Epithelial cell of proximal tubule (primary cell): ENCODE data around the gene SLC36A1. TPM values are rescaled to one million over a fixed set of nuclear protein-coding genes. Genes with fewer than 3 reads are reported as not detected.
"Not testable (repeated sequence)": the region's sequence is repeated elsewhere in the genome, so short reads cannot be mapped to it uniquely, and the experiment has no call there.

Source experiments
- DNase-seq: peaks from one replicate; pipeline ENCODE4 v3.0.0-alpha.2; 2011; ENCODE audit warnings: low read depth
- H3K4me3 ChIP-seq: 2 replicates; pipeline ENCODE4 v1.5.1; 2011; ENCODE audit warnings: low read depth, mild to moderate bottlenecking, low read length
- total RNA-seq: library from RNA; depleted of rRNA; stranded (reverse); fragments of >200 nt; gene quantifications from 2 replicates; pipeline ENCODE4 v1.2.3, GENCODE V29; 2015
- TF ChIP-seq, protein P1 (sequence below): conservative IDR thresholded peaks from 2 replicates; pipeline ENCODE4 v1.5.1; 2012; ENCODE audit warnings: low read depth, mild to moderate bottlenecking, low read length

SLC36A1 gene
- total RNA-seq, 1 donor from 2014 or later: 2.4 TPM

DNA sequence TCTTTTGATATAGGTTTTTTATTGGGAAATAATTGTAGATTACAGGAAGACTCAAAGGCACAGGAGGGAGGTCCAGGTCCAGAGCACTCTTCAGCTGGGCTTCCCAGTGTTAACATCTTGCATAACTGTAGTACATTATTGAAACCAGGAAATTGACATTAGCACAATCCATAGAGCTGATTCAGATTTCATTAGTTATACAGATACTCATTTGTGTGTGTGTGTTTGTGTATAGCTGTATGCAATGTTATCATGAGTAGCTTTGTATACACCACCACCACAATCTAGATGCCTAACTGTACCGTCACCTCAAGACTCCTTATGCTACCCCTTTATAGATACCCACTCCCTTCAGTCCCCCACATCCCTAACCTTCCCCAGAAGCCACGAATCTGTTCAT, 47.9 kb downstream of the SLC36A1 start:
- H3K4me3 ChIP-seq: no peak overlapping the region
- DNase-seq: no peak
- TF ChIP-seq, protein P1, sequence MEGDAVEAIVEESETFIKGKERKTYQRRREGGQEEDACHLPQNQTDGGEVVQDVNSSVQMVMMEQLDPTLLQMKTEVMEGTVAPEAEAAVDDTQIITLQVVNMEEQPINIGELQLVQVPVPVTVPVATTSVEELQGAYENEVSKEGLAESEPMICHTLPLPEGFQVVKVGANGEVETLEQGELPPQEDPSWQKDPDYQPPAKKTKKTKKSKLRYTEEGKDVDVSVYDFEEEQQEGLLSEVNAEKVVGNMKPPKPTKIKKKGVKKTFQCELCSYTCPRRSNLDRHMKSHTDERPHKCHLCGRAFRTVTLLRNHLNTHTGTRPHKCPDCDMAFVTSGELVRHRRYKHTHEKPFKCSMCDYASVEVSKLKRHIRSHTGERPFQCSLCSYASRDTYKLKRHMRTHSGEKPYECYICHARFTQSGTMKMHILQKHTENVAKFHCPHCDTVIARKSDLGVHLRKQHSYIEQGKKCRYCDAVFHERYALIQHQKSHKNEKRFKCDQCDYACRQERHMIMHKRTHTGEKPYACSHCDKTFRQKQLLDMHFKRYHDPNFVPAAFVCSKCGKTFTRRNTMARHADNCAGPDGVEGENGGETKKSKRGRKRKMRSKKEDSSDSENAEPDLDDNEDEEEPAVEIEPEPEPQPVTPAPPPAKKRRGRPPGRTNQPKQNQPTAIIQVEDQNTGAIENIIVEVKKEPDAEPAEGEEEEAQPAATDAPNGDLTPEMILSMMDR: no peak

DNA sequence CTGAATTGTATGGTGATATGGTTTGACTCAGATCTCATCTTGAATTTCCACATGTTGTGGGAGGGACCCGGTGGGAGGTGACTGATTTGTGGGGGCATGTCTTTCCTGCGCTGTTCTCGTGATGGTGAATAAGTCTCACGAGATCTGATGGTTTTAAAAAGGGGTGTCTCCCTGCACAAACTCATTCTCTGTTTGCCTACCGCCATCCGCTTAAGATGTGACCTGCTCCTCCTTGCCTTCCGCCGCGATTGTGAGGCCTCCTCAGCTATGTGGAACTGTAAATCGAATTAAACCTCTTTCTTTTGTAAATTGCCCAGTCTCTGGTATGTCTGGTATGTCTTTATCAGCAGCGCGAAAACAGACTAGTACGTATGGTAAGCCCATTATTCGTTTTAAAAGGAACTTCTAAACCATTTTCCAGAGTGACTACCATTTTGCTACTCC, 48.7 kb downstream of the SLC36A1 start:
- no peak overlapping the region for H3K4me3 ChIP-seq
- TF ChIP-seq, protein P1: no peak
- DNase-seq: no peak

DNA sequence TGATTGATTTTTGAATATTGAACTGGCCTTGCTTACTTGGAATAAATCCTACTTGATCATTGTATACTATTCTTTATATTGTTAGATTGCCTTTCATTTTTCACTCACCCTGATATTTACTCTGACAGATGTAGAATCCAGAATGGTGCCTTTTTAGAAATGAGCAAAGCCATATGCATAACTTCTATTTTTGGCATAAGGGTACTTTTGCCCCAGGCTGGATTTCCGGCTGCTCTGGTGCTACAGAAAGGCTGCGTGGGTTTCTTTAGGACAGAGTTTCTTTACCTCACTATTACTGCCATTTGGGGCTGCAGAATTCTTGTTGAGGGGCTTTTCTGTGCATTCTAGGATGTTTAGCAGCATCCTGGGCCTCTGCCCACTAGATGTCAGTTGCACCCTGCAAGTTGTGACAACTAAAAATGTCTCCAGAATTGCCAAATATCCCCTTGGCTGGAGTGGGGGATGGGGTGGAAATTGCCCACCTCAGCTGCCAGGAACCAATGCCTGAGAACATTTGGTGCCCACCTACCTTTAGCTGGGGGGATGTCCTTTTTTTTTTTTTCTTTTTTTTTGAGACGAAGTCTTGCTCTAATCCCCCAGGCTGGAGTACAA, 50.1 kb downstream of the SLC36A1 start:
- TF ChIP-seq, protein P1: no peak
- no peak overlapping the region for H3K4me3 ChIP-seq
- no peak for DNase-seq

DNA sequence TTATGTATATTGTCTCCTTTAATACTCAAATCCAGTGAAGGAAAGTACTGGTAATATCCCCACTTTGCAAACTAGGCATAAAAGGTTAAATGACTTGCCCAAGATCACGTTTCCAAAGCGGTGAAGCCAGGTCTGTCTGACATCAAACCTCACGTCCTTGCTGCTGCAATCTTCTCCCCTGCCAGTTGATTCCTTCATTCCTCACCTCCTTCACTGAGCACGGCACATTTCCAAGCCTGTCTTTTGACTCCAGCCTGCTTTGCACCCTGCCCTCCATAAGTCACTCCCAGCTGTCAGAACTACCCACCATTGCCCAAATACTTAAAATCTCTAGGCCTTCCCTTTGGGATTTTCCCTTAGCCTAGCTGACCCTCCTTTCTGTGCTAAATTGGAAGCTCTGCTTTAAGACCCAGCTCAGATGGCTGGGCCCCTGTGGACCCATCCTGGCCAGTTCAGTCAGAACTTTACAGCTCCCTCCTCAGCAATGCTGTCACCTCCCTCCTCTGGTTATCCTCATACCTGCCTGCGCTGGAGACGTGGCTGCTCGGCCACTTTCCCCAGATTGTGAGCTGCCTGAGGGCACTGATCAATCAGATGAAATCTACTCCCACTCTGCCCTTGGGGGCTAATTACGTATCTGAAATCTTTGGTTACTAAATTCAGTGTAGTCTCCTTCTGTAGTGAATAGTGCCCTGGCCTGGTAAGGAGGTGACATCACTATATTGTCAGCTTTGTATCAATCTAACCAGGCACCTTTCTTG, 51.2 kb downstream of the SLC36A1 start:
- no peak for DNase-seq

DNA sequence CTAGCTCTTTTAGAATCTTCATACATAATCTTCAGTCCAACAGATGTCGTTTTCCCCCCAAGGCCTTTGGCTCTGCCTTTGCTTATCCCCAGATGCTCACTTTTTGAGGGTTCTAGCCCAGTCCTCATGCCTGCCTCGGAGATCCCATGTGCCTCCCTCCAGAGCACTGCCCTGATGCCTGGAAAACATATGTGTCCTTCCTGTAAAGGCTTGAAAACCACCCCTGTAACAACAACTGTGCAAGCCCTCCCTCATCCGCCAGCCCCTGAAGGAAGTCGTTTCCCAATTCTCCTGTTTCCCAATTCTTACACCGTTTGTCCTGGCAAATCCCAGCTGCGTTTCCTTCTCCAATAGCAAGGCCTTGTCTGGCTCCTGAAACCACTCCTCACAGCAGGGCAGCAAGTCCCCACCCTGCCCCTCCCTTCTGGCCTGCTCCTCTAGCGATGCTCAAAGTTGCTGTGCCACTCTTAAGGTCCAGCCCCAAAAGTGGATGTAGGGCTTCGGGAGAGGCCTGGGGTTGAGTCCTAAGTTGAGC, 52.2 kb downstream of the SLC36A1 start:
- DNase-seq: no peak
- TF ChIP-seq, protein P1: no peak
- H3K4me3 ChIP-seq: no peak overlapping the region

More for the DNA sequence above, 51.2 kb downstream of the SLC36A1 start:
- no peak overlapping the region for H3K4me3 ChIP-seq
- TF ChIP-seq, protein P1: no peak

DNA sequence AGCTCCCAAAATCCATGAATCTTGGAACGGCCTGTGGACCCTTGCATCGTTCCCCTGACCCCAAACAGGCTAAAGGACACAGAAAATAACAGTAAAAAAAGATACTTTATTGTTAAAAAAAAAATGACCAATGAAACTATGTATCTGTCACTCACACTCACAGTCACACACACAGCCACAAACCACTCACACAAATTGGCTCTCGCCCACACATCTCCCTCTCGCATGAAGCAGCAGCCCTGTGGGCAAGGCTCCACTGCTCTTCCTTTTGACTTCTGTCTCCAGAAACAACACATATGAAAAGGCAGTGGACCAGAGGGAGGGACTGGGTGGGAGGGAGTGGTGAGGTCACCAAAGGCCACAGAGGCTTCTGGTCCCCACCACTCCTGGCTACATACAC, 56.6 kb downstream of the SLC36A1 start:
- DNase-seq: no peak
- no peak overlapping the region for H3K4me3 ChIP-seq
- TF ChIP-seq, protein P1: no peak

DNA sequence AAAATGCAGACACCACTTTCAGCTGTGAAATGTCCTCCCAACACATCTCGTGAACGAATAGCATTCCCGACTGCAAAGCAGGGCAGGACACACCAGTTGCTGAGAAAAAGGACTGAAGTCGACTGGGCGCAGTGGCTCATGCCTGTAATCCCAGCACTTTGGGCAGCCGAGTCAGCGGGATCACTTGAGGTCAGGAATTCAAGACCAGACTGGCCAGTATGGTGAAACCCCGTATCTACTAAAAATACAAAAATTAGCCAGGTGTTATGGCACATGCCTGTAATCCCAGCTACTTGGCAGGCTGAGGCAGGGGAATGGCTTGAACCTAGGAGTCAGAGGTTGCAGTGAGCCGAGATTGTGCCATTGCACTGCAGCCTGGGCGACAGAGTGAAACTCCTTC, 60.9 kb downstream of the SLC36A1 start:
- H3K4me3 ChIP-seq, DNase-seq: not testable (repeated sequence)
